NOMO-1 treated with dmso at 0.1 percent for 144 hours (cell line): ENCODE measurements around the gene IQCE.
A peak's percentile ranks its signal among the peaks of the same experiment; 100 is the strongest.

ENCODE experiments used
- DNase-seq: peaks from one replicate; lab custom pipeline; 2025; ENCODE audit not compliant: unreplicated experiment; lab: John Stamatoyannopoulos, UW

IQCE gene

DNA sequence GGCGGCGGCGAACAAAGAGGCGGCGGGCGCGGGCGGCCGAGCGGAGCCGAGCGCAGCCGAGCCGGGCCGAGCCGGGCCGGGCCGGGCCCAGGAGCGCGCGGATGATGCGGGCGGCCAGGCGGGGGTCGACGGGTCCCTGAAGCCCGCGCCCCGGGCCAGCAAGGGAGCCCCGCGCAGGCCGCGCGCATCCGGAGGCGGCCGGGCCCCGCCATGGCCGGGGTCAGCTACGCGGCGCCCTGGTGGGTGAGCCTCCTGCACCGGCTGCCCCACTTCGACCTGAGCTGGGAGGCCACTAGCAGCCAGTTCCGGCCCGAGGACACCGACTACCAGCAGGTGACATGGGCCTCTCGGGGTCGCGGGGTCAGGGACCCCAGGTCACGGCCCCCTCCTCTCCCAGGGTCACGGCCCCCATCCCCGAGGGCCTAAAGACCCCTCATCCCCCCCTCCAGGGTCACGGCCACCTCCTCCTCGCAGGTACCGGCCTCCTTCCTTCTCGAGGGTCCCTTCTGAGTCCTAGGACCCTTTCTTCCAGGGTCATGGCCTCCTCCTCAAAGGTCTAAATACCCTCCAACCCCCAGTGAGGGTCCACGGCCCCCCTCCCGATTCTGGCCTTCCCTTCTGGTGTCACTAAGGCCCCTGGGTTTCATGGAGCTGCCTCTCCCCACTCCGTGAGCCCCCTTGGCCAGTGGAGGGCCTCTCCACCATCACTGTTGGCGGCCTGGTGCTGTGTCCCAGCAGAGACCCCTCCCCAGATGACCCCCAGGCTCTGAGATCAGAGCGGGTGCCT lies 73.4 kb downstream of the IQCE start, which contains the start of gene TTYH3:
Gene TTYH3 (plus strand): TSS at position 41 of the 787 bp plus-strand sequence. CDS start 170 bp downstream, at position 211.
- no peak for DNase-seq

DNA sequence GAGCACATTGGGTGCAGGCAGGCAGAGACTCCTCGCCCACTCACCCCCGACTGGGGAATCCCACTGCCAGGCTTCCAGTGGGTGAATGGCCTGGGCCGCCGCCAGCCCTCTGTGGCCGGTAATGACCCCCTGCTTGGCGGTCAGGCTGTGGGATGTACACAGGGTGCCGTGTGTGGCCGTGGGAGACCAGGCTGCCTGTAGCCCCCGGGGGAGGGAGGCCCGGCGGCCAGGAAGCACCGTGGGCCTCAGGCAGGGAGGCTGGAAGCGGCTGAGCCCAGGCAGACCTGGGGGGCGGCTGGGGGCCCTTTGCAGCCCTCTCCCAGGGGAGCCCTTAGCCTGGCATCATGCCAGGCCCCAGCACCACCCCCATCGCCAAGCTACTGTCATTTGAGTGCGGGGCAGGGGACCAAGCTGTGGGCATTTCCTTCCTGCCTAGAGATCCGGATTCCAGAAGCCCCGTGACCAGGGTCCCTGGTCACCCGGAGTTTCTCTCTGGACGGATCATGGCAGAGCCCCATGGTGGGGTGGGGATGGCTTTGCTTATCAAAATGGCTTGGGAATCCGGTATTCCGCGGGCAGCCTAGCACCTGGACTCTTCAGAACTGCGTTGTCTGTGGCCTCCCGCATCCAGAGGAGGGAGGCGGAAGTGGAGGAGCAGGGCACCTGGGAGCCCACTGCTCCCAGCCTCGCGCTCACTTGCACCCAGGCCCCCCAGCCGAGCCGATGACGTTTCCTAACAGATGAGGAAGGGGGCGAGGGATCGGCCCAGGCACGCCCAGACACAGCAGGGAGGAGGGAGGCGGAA lies 74.2 kb downstream of the IQCE start:
- peak; percentile 57 for DNase-seq

DNA sequence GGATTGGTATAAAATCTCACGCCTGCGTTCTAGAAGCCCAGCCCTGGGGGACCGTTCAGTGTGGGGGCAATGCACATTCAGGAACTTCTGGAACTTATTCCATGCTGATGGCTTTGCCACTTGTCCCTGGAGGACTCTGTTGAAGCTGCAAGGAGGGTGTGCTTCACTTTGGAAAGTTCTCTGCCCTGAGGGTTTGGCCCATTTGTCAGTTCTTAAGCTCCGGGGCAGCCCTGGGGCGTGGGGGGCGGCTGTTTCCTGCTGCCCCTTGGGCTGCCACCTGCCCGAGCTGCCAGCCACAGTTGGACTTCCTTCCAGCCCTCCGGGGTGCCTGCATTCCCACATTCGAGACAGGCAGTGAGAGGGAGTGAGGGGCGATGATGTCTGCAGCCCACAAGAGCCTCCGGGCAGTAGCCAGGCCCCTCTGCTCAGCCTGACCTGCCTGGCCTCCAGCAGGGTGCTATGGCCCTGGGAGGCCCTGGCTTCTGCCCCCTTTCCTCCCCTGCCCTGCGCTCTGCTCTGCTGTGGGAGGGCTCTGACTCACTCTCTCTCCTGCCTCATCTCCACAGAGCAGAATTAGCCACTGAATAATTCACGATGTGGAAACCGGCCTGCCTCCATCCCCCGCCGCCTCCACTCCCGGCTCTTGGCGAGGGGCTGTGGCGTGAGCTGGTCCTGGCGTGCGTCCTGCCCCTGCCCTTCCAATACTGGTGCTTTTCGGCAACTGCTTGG lies 74.9 kb downstream of the IQCE start:
- peak; percentile 63 for DNase-seq

DNA sequence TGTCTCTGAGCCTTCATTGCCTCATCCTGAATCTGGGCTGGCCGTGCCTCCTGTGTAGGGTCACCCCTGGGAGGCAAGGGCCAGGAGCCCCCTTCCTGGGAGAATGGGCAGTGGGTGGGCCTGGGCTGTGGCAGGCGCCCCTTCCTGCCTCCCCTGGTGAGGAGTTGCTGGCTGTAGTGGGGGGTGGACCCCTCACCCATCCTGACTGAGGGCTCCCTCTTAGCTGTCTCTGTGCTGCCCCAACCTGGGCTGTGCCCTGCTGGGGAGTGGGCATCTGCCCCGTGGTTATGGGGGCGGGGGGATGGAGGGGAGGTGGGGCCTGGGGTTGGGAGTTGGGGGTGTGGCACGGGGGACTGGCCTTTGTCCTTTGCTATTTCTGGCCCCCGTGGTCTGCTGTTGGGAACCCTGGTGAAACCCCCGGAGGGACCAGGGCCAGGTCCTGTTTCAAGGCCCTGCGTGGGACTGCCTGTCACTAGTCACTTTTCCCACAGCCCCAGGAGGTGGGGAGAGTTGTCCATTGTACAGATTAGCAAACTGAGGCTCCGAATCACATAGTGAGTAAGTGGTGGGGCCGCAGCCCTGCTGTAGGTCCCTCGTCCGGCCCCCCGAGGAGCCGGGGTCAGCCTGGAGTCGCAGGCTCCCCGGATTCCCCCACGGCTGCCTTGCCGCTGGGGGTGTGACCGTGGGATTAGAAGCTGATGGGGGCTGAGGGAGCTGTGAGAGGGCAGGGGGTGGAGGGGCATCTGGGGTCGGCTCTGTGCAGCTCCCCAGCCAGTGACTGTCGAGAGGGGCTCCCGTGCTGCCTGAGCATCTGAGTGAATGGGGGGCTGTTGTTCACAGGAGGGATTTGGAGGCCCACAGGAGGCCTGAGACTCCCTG lies 75.7 kb downstream of the IQCE start:
- DNase-seq = no peak

DNA sequence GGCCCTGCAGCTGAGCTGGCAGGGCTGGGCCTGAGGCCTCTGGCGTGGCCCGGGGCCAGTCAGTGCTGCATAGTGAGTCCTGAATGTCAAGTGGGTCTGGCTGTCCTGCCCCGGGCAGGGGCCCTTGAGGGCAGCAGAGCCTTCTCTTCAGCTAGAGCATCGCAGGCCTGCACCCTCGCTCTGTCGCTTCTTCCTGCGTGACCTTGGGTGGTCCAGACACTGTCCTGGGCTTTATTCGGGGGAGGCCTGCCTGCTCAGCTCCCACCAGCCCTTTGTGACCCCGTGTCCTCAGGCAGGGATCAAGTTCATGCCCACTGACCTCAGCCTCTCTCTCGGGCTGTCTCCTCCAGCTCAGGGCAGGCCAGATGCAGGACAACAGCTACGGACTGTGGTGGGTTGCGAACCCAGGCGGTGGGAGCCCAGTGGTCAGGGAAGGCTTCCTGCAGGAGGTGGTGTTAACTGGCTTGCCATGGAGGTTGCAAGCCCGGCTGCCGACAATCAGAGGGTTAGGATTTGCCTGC lies 76.4 kb downstream of the IQCE start:
- no peak for DNase-seq

DNA sequence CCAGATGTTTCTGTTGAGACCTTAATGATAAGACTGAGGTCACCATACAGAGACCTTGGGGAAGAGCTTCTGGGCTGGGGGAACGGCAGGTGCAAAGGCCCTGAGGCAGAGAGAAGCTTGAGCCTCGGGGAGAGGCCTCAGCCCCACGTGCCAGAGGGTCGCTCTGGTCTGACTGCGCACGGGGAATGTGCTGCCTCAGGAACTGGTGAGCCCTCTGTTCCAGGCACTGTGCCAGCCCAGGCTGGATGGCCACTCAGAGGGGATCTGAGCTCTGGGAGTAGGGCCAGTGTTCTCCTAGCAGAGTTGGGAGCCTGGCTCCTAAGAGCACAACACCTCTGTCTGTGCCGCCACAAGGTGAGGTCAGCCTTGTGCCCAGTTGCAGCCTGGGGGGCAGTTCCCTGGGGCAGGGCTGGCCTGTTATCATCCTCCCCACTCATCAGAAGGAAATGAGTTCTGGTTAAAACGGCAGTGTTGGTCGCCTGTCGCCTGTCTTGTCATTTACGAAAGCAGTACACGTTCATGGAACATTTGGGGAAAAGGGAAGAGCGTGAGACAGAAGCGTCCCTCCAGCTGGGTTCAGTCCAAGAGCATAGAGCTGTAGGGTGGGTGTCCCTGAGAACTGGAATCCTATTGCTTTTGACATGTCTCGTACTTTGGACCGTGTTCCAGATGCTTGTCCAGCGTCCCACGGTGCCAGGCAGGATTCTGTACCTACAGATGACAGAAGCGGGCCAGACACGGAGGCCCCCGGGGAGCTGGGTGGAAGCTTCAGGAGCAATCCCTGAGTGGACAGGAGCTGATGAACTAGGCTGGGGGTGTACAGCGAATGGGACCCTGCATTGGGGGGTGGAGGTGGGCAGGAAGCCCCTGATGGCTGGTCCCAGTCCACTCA lies 77.3 kb downstream of the IQCE start:
- DNase-seq = no peak

DNA sequence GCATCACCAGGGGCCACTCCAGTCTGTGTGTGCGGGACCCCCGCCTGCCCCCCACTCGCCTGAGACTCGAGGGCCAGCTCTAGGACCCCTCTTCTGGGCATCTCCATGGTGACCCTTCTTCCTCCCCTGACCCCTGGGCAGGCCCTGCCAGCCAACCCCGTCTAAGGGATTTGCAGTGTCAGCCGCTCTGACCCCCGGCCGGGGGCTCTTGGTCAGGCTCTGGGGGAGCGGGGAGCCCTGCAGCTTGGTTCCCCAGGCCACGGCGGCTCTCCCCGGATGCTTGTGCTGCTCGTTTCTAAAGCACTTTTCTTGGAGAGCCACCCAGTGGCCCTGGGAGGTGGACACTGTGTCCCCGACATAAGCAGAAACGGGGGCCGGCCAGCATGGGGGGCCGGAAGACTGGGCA lies 78.3 kb downstream of the IQCE start:
- no peak for DNase-seq

DNA sequence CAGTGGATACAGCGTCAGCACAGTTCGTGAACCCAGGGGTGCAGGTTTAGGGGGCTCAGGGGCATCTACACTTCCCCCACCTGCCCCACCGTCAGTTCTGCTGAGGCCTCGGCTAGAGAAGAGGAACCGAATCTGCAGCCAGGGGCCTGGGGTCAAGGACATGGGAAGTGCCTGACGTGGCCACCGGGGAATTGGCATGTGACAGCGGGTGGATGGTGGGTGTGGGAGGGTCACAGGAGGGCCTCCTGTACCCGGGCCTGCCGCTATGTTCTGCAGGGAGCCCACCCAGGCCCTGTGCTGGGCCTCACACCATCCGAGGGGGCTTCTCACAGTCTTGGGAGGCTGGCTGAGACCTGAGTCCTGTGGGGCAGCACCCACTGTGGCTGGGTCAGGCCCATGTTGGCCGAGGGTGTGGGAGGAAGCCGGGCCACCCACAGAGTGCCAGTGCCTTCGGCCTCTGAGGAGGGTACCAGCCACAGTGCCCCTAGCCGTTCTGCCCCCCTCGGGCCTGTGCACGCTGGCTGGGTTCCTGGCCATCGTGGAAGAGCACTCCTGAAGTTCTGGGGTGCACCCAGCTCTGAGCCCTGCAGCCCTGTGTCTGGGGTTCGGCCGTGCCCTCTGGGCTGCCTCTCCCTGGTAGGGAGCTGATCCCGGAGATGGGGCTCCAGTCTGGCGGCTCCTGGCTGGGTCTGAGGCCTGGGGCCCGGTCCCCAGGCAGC lies 78.9 kb downstream of the IQCE start:
- DNase-seq = peak; percentile 71

DNA sequence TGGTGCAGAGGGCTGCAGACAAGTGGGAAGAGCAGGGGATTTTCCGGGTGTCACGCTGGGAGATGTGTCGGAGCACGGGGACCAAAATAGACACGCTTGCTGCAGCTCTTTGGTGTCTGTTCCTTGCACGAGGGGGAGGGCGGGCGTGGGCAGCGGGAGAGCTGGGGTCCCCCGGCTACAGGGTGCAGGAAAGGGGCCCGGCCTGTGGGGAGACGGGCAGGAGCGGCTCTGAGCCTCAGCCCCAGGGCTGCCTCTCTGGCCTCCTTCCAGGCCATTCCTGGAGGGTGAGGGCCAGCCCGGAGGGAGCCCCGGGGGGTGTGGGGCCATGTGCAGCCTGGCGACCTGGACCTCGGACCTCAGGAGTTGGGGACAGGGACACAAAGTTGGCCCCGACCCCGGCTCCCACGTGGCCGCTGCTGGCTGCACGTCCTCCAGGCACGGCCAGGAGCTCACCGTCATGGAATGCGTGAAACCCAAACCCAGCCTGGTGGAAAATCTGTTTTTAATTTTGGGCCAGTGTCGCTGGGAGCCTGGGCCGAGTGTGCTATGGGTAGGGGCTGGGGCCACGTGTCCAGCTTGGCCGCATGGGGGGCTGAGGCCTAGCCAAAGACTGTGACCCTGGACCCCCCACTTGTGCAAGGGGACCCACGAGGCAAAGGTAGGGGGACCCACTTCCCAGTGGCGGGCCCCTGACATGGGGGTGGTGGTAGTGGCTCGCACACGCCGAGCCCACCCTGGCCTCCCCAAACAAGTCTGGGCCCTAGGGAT lies 79.6 kb downstream of the IQCE start:
- DNase-seq = no peak

DNA sequence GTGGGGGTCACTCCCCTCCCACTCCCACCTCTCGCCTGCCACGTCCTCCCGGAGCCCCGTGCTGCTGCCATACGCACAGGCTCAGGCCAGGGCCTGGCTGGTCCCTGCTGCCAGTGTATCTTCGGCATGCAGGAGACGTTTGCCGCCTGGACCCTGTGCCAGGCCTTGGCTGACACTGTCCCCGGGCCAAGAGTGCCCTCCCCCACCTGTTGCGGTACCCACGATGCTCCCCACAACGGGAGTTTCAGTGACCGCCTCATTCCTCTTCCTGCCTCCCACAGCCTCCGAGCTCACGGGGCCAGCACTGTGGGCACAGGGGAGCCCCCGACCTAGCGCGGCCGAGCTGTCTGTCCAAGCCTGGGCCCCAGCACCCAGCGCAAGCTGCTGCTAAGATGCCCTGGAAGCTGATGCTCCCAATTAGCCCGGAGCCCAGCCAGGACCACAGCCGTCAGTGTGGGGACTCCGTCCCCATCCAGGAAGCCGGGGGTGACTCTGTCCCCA lies 80.5 kb downstream of the IQCE start:
- no peak for DNase-seq

DNA sequence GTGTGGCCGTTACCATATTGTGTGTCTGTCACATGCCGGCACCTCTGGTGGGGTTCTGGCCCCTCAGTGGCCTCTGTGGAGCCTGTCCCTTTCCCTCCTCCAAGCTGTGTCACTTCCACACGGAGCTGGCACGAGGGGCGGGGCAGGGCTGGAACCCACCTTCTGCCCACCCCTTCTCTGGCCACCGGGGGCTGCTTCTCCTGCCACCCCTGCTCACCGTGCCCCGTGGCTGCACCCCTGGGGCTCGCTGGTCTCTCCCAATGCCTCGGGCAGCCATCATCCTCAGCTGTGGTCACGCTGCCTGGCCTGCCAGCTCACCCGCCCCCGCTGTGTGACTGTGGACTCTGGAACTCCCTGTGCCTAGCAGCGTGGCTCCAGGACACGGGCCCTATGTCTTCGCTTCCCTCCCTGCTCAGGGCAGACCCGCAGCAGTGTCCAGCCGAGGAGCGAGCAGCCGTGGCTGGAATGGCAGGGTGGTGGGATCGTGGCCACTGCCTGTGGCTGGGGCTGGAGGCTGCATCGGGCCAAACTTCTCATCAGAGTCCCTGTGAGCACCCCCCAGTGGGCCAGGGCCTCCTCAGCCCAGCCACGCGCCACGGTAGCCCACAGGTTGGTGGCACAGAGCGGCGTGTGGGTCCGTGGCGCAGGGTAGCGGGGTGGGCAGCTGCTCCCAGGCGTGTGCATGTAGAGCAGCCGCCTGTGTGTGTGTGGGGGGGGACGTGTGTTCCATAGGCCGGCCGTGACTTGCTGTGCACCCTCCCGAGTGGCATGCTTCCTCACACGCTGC lies 81.1 kb downstream of the IQCE start:
- no peak for DNase-seq

DNA sequence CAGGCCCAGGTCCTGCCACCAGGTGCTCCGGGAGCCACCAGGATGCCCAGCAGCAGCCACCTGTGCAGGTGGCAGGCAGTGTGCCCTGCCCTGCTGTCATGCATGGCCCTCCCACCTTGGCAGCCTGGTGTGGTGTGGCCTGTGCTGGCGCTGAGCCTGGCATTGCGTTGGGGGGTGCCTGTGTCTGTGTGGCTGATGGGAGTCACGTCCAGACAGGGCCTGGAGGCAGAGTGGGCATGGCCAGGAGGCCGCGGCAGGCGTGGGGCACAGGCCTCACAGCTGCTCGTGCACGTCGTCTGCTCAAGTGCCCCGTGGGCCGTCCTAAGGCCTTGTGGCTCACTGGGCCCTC lies 81.7 kb downstream of the IQCE start:
- DNase-seq = no peak

DNA sequence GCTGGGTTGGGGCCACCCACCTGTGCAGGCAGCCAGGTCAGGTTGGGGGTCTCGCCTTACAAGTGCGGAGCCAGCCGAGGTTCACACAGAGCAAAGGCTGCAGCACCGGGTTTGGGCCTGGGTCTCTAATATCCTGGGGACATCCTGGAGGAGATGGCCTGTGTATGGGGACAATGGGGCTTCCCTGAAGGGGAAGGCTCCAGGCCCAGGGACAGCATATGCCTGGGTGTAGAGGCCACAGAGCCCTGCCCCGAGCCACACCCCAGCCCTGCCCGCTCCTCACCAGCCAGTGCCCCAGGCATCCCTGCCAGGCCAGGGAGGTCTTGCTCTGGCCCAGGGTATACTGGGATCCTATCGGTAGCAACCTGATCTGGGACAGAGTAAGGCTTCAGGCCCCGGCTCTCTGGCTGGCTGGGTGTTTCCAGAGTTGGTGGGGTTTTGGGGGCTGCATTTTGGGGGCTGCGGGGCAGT lies 82.1 kb downstream of the IQCE start:
- no peak for DNase-seq

DNA sequence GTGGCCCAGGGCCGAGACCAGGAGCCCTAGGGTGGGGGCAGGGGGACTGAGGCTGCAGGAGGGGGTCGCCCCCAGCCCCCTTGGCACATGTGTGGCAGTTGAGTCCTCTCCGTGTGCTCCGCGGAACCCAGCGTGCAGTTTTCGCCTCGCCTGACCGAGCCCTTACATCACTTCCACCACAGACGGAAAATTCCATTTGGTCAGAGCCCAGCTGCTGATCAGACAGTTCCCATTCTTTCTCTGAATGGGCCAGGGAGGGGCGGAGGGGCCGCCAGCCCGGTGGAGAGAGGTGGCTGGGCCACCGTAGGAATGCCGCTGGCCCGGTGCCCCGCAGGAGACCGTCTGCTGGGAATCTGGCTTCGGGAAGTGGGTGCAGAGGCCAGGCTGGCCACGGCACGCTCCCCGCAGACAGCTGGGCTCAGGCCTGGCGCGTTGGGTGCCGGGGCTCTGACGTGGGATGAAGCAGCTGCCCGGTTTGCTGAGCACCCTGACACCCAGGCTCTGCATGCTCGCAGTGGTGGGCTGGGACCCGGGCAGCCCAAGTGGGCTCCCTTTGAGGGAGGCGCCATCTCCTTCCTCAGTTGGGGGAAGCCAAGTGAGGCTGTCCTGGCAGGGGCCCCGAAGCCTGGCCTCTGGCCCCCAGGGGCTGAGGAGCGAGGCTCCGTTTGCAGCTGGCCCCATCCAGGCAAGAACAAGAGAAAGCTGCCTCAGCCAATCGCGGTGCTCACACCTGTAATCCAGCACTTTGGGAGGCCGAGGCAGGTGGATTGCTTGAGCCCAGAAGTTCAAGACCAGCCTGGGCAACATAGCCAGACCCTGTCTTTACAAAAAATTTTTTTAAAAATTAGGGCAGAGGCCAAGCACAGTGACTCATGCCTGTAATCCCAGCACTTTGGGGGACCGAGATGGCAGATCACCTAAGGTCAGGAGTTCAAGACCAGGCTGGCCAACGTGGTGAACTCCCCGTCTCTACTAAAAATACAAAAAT lies 82.9 kb downstream of the IQCE start:
- peak; percentile 42 for DNase-seq

DNA sequence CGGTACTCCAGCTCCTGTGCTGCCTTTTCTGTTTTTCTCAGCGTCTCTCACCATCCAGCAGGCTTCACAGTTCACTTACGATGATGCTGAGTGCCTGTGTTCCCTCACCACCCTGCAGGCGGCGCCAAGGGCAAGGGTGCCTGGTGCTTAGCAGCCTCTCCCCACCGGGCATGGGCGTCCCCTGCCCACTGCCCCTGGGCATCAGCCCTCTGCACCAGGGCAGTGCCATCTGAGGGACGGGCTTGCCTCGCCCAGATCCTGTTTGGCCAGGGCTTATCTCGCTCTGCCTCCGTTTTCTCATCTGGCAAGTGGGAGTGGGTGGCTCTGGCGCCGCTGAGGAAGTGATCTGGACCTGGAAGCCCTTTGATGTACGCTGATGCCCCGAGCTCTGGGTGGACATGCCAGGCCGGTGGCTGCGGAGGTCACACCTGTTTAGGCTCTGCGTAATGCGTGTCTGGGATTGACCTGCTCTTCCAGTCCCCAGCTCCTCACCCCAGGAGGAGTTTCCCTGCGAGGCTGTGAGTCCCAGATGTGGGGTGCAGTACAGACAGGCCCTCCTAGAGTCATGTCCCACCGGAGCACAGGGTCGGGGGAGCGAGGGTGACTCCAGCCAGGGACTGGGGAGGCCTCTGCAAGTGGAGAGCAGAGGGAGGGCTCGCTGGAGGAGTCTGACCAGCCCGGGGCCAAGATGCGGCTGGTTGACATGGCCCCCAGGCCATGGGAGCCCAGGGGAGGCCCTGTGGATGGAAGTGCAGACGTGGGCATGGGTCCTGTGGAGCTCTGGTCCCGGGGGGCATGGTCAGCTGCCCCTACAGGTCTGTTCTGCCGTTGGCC lies 84.8 kb downstream of the IQCE start:
- no peak for DNase-seq
